HG03571 (cell line): ENCODE results near the gene CCDC51.
"Not testable (repeated sequence)": the region's sequence is repeated elsewhere in the genome, so short reads cannot be mapped to it uniquely, and the experiment has no call there.

Experiments
- ATAC-seq: cut with Tn5 transposase; IDR thresholded peaks from one replicate; pipeline ENCODE4 v1.9.1; 2021; ENCODE audit not compliant: unreplicated experiment

Gene CCDC51

DNA sequence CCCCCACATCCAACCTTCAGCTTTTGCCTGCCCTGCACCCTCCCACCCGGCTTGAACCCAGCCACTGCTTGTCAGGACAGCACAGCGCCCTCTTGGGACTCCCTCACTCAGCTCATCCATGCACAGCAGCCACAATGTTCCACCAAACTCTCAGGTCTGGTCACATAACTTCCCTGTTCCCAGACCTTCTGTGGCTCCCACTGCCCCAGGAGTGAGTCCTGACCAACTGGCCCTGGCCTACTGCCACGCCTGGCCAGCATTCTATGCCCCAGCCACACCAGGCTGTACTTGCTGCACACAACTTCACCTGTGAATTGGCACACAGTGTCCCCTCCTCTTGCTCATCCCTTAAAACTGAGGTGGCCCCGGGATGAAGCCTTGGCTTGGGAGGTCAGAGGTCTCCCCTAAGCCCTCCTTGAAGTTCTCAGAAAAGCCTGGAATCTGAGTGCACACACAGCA lies 31.1 kb downstream of the CCDC51 start:
- ATAC-seq, result no peak

DNA sequence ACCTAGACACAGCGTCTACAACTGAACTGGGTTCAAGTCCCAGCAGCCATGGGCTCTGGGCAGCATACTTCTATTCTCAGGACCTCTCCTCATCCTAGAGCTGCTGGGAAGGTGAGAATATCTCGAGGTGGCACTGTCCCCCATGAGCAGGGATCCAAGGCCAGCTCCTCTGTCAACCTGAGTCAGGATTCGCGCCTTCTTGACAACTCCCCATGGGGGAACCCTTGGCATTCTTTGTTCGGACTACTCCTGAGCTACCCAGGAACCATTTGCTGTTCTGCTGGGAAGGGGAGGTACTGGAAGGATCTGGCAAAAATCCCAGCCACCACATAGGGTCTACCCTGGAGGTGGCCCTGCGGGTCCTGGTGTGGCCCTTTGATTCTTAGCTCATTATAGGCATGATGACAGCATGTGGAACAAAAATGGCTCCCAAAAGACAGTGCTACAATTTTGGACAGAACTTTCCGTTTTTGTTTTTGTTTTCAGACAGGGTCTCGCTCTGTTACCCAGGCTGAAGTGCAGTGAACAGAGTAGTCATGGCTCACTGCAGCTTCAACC lies 32.3 kb downstream of the CCDC51 start:
- no peak for ATAC-seq

DNA sequence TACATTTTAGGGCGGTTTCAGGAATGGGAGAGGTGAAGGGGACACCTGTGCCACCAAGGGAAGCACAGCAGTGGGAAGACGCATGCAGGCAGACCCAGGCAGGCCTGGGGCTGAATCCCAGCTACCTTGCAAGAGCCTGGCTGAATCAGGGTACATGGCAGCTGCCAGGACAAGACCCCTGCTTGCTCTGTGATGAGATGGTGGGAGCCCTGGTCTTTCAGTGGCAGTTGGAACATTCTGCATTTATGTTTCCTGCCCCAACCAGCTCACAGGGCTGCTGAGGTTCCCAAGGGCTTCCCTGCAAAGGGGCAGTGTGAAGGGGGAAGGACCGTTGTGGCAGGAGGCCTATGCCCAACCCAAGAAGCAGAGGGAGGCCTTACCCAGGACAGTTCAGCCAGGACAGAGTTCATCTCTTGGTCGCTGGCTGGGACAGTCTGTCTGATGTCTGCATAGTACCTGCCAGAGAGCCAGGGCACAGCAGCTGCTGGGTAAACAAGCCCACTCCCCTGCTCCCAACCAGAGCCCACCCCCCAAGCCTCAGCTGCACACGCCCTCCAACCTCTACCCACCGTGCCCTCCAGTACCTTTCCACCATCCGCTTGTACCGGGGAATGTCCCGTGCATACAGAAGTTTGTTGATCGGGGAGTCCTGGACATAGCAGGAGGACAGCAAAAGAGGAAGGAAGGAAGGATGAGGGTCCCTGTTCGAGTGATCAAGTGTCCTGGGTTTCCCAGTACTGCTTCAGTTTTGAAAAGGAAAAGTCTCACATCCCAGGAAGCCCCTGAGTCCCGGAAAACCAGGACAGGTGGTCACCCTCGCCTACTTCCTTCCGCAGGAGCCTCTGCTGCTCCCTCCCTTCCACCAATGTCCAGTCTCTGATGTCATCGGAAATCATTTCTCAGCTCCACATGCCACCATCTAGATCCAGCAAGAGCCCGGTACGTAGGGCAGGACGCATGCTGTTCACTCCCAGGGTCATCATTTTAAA lies 33.2 kb downstream of the CCDC51 start:
- ATAC-seq, result no peak

DNA sequence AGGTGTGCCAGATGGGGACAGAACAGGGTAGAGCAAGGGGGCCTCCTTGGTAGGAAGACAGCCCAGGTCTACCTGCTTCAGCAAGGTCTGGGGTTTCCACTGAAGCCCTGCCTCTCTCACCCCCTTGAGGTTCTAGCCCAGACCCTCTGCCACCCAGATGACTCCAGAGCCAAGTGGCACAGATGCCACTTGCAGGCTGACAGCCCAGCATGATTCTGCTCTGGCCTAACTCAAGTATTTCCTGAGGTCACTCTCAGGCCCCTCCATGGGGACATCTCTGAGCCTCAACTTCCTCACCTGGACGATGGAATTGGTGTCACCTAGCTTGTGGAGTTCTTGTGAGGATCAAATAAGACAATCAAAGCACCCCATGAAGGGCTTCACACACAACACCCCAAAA lies 33.9 kb downstream of the CCDC51 start:
- ATAC-seq, result no peak

DNA sequence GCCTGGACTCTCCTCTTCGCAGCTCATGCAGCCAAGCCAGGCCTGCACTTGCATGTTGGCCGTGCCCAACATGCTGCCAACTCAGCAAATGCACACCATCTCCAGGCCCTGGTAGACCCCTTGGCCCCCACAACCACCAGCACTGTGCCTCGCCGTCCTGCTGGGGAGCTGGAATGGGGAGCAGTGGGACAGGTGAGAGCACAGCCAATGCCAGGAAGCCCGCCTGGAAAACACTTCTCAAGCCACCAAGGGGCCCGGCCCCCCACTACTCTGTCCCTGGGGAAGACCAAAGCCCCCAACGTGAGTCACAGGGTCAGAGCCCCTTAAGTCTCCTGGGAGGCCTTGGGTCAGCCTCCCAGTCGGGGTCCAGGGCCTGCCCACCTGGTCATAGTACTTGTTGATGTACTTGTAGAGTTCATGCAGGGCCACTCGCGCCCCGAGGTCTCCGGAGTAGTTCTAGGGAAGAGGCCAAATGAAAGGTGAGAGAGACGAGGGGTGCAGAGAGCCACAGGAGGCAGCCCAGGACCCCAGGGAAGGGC lies 34.5 kb downstream of the CCDC51 start:
- no peak for ATAC-seq

DNA sequence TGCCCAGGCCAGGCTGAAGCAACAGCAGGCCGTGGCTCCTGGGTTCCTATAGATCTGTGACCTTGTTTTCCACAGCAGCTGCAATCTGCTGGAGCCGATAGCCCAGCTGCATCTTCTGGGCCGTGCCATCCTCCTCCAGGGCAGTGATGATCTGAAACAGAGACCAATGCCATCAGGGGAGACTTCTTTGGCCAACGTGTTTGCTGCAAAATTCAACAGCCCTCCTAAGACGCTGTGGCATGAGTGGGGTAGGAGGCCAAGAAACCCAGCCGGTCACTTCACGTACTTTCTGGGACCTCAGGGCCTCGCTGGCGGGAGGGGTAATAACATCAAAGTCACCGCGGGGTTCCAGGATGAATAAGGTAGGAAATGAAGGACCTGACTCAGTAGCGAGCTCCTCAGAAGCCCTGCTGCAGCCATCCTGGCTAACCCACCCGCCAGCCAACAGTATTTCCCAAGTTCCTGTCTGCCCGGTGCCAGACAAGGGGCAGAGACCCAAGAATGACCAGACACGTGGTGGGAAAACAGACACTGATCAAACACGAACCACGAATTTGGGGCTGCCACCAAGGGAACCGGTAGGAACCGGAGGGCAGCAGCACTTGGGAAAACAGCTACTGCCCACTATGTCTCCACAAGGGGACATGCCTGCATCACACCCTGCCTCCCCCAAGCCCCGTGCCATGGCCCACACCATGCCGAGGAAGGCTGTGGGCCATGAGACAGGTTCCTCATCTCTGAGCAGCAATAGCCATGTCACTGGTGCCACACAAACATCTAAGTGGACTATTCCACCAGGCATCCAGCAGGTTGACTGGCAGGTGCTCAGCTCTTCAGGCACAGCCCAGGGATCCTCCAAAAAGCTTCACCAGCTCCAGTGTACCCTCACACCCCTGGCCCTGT lies 35.2 kb downstream of the CCDC51 start:
- no peak for ATAC-seq

DNA sequence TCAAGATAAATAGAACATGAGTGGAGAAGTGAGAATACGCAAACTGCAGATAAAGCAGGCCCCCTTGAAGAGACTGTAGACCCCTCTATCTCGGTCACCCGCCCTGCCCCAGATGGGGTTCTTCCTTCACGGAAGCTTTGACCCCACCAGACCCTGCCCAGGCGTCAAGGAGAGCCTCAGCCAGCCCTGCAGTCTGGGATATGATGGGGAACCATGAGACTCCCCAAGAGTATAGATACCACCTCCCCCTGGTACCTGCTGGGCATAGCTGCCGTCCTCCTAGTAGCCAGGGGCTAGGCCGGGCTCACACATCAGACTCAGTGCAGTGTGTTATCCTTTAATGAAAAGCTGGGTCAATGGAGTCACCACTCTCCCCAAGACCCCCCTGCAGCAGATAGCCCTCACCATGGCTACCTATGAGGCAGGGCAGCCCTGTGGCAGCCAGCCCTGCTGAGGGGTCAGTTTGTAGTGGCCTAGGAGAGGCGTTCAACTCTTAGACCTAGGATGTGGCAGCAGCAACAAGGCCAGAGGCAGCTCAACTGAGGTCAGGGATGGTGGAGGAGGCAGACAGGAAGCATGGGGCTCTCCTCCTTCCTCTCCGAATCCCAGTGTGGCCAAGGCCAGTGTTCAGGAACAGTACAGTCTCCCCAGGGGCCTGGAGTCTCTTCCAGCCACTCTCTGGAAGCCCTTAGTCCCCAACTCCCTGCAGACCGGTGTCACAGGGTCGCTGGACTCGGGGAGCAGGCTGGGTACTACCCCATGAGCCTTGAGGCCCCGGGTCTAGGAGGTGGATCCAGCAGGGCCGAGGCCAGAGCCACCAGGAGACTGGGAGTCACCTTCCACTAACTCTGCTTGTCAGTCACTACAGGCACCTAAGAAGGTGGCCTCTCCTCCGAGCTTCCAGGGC lies 36.1 kb downstream of the CCDC51 start:
- ATAC-seq, result no peak

DNA sequence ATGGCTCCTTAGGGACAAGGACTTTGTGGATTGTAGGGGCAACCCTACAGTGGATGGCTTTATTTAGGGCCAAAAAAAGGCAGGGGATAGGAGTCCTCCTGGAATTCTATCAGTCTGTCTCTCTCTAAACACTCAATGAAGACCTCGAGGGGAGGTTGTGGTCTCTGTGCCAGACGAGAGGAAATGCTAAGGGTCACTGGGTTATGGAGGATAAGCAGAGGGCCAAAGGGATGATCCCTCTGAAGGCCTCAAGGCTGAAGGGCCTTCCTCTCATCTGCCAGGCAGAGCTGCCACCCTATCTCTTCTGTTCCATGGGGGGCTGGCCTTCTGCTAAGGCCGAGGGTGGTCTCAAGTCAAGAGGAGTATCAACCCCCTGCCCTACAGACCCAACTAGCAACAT lies 37.0 kb downstream of the CCDC51 start:
- ATAC-seq, result no peak

DNA sequence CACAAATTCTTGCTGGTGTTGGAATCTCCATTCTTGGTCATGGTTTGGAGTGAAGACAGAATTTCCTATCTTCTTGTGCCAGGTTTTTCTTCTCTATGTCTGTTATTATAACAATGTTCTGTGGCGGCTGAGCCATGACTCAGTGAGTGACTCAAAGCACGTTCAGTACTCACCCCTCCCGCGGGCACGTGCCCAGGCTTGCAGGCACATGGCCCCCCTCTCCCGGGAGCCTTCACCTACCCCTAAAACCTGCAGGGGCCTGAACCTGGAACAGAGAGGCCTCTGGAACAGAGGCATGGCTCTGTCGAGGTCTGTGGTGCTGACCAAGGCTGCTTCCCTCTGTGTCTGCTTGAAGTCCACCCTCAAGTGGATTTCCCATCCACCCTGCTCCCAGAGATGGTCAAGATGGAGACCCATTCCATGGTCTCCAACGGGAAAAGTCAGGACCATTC lies 37.6 kb downstream of the CCDC51 start:
- ATAC-seq, result no peak

DNA sequence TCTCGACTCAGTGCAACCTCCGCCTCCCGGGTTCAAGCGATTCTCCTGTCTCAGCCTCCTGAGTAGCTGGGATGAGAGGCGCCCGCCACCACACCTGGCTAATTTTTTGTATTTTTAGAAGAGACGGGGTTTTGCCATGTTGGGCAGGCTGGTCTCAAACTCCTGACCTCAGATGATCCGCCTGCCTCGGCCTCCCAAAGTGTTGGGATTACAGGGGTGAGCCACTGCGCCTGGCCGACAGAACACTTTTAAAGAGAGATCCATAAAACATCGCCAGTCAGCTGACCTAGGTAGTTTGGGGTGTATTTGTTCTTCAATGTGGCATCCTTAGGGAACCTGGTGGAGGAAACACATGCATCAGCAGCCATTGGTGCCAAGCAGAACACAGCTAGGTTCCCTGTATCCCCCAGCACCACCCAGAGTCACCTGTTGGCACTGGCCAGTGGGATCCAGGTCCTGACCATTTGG lies 38.5 kb downstream of the CCDC51 start:
- not testable (repeated sequence) for ATAC-seq

DNA sequence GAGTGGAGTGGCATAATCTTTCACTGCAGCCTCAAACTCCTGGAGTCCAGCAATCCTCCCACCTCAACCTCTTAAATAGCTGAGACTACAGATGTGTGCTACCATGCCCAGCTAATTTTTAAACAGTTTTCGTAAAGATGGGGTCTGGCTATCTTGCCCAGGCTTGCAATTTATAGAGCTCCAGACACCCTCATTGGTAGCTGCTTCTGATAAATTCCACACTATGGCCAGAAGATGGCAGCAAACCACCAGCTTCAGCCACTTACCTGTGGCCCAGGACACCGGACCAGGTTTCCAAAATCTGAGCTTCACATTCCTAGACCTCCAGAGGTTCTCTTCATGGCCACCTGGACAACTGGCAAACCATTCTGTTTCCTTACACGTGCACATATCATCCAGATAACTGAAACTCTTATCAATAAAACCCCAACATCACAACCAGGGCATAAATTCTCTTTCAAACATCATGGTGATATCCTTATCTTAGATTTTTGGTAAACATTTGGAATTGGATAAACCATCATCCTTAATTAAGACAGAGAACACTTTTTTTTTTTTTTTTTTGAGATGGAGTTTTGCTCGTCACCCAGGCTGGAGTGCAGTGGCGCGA lies 39.0 kb downstream of the CCDC51 start:
- ATAC-seq, result no peak

DNA sequence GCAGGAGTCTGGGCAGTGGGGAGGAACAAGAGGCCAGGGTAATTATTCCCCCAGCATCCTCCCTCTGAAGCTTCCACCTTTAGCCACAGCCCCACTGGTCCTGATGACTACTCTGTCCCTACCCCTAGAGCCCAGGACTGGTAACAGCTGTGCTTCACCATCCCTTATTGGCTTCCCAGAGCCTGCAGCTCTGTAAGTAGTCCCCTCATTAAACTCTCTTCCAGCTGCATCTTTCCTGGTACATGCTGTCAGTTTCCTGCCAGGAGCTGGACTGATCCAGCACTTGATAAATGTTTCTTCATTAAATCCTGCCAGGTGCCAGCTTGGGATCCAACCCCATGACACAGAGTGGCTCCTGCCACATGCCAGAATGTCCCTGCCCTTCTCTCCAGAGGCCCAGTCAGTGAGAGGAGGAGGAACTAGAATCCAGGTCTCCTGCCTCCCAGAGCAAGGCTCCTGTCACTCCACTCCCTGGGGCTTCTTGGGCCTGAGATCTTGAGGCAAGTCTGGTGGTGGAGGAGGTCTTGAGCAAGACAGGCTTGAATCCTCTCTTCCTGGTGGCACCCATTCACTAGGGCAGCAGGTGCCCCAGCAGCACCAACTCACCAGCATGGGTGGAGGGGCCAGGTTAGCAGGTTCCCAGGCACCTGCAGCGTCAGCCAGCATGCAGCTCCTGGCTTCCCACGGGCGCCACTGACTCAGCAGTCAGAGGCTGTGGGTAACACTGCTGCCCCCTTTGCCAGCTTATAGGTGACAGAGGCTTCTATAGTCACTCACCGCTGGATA lies 40.3 kb downstream of the CCDC51 start:
- no peak for ATAC-seq

DNA sequence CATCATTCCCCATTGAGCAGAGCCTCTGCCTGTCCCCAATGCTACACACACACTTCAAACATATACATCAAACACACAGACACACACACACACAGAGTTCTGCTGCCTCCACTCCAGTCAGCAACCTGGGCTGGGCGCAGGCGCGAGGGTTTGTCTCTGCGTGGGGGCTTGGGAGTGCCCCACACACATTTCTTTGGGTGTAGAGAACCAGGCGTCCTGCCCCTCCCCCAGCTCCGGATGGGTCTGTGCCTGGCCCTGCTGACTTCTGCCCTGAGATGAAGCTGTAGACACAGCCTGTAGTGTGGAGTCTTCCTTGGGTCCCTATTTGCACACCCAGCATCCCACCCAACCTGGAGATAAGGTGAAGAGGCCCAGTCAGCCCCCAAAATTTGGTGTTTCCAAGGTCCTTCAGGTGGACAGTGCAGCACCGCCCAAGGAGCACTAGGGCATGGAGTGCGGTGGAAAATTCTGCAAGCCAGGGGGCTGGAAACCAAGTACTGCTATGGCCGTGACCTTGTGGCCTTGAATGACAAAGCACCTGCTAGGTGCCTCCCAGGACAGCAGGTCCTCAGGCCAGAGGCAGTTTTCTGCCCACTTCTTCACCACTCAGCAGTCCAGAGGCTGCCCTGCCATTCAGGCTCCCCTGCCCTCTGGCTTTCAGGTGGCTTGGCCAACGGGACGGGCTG lies 41.1 kb downstream of the CCDC51 start:
- ATAC-seq, result no peak

DNA sequence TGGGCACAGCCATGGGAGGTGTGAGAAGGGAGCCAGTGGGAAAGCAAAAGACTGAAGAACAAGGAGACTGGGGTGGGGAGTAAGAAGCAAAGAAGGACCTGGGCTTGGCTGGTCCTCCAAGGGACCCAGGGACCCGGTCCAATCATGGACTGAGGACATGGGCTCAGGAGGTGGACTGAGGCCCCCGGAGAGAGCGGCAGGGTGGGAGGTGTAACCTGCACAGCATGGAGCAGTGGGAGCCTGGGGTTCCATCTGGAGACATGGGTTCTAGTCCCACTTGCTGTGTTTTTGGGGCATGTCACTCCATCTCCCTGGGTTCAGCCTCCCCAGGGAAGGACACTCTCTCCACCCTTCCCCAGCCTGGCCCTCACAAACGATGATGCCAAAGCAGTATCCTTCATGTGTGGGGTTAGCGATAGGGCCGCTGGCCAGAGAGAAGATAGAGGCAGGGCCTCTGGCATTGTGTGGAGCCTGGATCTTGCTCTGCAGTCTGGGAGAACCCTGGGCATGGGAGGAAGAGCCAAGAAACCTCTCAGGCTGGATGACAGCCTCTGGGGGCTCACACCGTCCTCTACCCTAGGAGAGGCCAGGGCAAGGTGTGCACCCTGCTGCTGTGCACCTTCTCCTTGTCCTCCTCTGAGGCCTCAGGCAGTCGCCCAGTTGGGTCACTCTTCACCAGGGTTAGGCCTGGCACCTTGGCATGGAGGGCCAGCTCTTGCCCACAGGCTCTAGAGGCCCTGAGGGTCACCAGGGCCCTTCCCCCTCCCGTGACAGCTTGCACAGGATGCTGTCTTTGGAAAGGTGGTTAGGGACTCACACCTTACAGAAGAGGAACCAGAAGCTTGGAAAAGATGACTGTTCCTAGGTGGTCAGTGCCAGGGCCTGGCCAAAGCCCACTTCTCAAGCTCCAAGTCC lies 41.9 kb downstream of the CCDC51 start:
- ATAC-seq, result no peak

DNA sequence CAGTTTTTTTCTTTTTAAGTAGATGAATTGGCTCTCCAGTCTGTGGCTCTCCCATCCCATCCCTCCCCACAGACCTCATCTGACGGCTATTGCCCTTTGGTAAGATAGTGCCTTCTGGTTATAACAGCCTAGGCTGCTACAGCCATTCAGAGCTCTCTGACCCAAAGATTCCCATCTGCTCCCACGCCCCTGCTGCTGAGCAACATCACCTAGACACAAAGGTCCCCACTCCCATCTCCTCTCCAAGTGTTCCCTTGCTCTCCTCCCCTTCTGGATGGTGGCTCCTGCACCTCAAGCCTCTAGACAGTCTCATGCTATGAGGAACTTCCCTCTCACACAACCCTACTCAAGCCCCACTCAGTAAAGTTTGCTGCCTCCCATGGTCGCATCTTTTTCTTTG lies 44.2 kb downstream of the CCDC51 start:
- no peak for ATAC-seq

DNA sequence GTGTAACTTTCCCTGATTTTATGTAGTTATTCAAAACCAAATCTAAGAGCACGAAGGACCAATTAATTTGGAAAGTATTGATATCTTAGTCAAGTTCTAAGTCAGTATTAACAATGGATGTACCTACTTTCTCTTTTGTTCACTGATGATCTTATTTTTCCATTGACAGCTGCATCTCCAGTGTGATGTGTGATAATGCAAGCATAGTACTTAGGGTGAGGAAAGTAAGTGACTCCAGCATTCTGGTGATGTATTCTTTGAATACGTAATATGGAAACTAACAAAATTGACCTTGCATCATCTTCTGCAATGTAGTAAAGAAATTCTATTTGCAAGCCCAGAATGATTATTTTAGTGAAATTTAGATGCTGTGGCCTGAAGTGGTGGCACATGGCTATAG lies 45.5 kb downstream of the CCDC51 start:
- ATAC-seq, result no peak

DNA sequence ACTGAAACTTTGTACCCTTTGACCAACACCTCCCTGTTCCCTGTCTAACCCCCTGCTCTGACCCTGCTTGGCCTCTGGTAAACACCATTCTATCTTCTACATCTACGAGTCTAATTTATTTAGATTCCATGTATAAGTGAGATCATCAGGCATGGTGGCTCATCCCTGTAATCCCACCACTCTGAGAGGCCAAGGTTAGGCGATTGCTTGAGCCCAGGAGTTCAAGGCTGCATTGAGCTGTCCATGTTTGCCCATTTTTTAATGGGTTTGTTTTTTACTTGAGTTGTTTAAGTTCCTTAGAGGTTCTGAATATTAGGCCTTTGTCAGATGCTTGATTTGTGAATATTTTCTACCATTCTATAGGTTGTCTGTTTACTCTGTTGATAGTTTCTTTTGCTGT lies 51.0 kb downstream of the CCDC51 start:
- no peak for ATAC-seq
